K562 (cell line): Measurements from ENCODE around the gene HDAC5. TPM values are rescaled to one million over a fixed set of nuclear protein-coding genes. Genes with fewer than 3 reads are reported as not detected.

ENCODE experiments used
- BHLHE40 ChIP-seq: IDR thresholded peaks from 2 replicates; pipeline ENCODE4 v1.6.1; 2011; ENCODE audit warnings: low read length, improper control_type of control experiment
- ETV6 ChIP-seq, 3 experiments: fragments of 150-350 bp in 1 of 3; sonication (generic) in 1 of 3; formaldehyde crosslinking in 1 of 3; IDR thresholded peaks; 2 replicates each; pipeline versions ENCODE4 v1.6.1 to v1.8.0; 2014 to 2022; ENCODE audit warnings: borderline replicate concordance in 2 of 3, low read depth in 2 of 3, antibody characterized with exemption in 1 of 3, low read length in 1 of 3, mild to moderate bottlenecking in 1 of 3, missing genetic modification reagents in 1 of 3
- FUS ChIP-seq: fragments of 200-400 bp; formaldehyde crosslinking; optimal IDR thresholded peaks from 2 replicates; pipeline ENCODE3; 2017; ENCODE audit warnings: low read depth, low read length
- HNRNPLL ChIP-seq: fragments of 200-400 bp; formaldehyde crosslinking; IDR thresholded peaks from 2 replicates; pipeline ENCODE4 v1.6.1; 2017; ENCODE audit warnings: low read length, low read depth, mild to moderate bottlenecking; ENCODE audit not compliant: poor library complexity, severe bottlenecking
- PHF8 ChIP-seq: fragments of 200-600 bp; sonication (generic); IDR thresholded peaks from 2 replicates; pipeline ENCODE4 v1.6.1; 2012; ENCODE audit warnings: mixed run types, mild to moderate bottlenecking, inconsistent platforms, low read length, moderate library complexity, borderline replicate concordance
- POLR2H ChIP-seq: IDR thresholded peaks from 2 replicates; pipeline ENCODE4 v1.6.1; 2016; ENCODE audit warnings: missing genetic modification characterization, low read depth, mild to moderate bottlenecking, control low read depth, missing compliant biosample characterization, moderate library complexity
- RBBP5 ChIP-seq: fragments of 200-600 bp; sonication (generic); IDR thresholded peaks from 2 replicates; pipeline ENCODE4 v1.6.1; 2012; ENCODE audit warnings: borderline replicate concordance, mild to moderate bottlenecking, low read length, control low read depth, inconsistent platforms; ENCODE audit not compliant: insufficient read depth, poor library complexity, severe bottlenecking
- SMAD1 ChIP-seq: fragments of 150-350 bp; IDR thresholded peaks from 2 replicates; pipeline ENCODE4 v1.6.1; 2014; ENCODE audit warnings: low read length, low read depth; ENCODE audit not compliant: partially characterized antibody
- SP1 ChIP-seq: sonication (generic); formaldehyde crosslinking; IDR thresholded peaks from 2 replicates; pipeline ENCODE4 v1.8.1; 2022; ENCODE audit warnings: mild to moderate bottlenecking, missing genetic modification reagents
- SUPT5H ChIP-seq: fragments of 450-650 bp; IDR thresholded peaks from 2 replicates; pipeline ENCODE4 v1.6.1; 2016
- U2AF2 ChIP-seq: fragments of 200-400 bp; formaldehyde crosslinking; optimal IDR thresholded peaks from 2 replicates; pipeline ENCODE3; 2017; ENCODE audit warnings: low read depth, mild to moderate bottlenecking, low read length
- polyA plus RNA-seq, 8 experiments: library from polyadenylated mRNA; depleted of rRNA in 4 of 8; stranded (reverse) in 5 of 8; unstranded in 3 of 8; fragments of >200 nt; fragmentation: Nextera tagmentation in 2 of 8; fragmentation: Illumina TruSeq in 1 of 8; extraction: Ambion mirVana in 2 of 8; extraction: Trizol in 1 of 8; gene quantifications; 2 replicates each; pipeline versions ENCODE4 v1.2.1 to v1.2.3, GENCODE V29; 2011 to 2014; ENCODE audit warnings: inconsistent platforms in 1 of 8, missing spikeins in 1 of 8
- total RNA-seq, 7 experiments: library from RNA; depleted of rRNA in 6 of 7; stranded (reverse); fragments of >200 nt in 6 of 7; fragmentation: Illumina TruSeq in 2 of 7; extraction: Trizol in 2 of 7; gene quantifications; 2 replicates each; pipeline versions ENCODE4 v1.2.1 to v1.2.3, GENCODE V29; 2011 to 2021; ENCODE audit warnings: low replicate concordance in 1 of 7
- TF ChIP-seq, protein P1 (sequence below): fragments of 250-450 bp; sonication (Bioruptor Pico); IDR thresholded peaks from 2 replicates; pipeline ENCODE4 v1.8.0; 2021; ENCODE audit warnings: moderate library complexity, mild to moderate bottlenecking, inconsistent platforms
- TF ChIP-seq, protein P2 (sequence below): sonication (generic); formaldehyde crosslinking; IDR thresholded peaks from 2 replicates; pipeline ENCODE4 v1.8.0; 2022; ENCODE audit warnings: missing genetic modification reagents, mild to moderate bottlenecking, moderate library complexity, borderline replicate concordance
- TF ChIP-seq, protein P3 (sequence below): fragments of 450-650 bp; IDR thresholded peaks from 2 replicates; pipeline ENCODE4 v1.6.1; 2016; ENCODE audit warnings: antibody characterized with exemption
- TF ChIP-seq, protein P4 (sequence below): sonication (generic); formaldehyde crosslinking; IDR thresholded peaks from 2 replicates; pipeline ENCODE4 v1.4.0; 2020; ENCODE audit warnings: mild to moderate bottlenecking, missing genetic modification reagents

The HDAC5 gene
- total and polyA plus RNA-seq, 9 of the 15 experiments (the other 6 are each of a cell fraction or from before 2014, with no cell fraction given): 0.45 to 26.2 (median 16.4) TPM

DNA sequence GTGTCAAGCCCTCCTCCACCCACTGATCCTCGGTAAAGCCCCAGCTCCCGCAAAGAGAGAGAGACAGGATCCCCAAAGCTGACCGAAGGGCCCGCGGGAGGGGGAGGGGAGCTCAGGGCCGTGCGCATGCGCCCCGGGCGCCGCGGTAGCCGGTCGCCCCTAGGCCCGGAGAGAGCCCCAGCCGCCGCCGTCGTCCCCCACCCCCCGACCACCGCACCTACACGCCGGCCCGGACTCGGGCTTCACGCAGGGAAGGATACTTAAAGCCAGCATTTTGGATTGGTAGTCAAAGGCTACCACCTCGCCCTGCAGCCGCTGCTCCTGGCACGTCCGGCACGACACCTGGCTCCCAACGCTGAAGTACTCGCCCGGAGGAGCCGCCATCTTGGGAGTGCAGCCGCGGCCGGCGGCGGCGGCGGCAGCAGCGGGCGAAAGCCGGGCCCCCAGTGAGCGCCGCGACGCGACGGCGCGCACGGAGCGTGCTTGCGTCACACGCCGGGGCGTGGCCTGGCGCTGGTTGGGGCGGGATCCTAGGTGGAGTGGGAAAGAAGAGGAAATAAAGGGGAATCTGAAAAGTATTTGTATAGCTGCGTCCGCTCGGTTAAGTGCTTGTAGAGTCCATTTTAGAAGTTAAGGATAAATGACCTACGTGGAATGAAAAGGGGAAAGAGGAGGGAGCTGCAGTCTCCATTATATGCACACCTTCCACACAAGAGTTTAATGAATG is 57.1 kb downstream of the HDAC5 start, which contains the start of gene LSM12 (continued):
- TF ChIP-seq SMAD1 (peak; percentile 55), PHF8 (peak; percentile 73; the same call in 1 of the 2 replicates), BHLHE40 (0 out of 2 replicates have a peak, but pooled peaks have one; percentile 21), HNRNPLL (peak; percentile 59), SUPT5H (peak; percentile 86), FUS (peak; percentile 46), POLR2H (tag) (peak; percentile 87), SP1 (CRISPR knock-in tag) (peak; percentile 10; the same call in 1 of the 2 replicates), RBBP5 (peak; percentile 88), U2AF2 (no peak), ETV6 (IDR thresholded peaks at IDR 0.05; ENCODE audit: borderline replicate concordance in 1 of 2, low read depth in 2 of 2, low read length in 1 of 2) (no peak), ETV6 (CRISPR knock-in tag; IDR thresholded peaks at IDR 0.05; ENCODE audit: borderline replicate concordance) (no peak)
- TF ChIP-seq, protein P1, sequence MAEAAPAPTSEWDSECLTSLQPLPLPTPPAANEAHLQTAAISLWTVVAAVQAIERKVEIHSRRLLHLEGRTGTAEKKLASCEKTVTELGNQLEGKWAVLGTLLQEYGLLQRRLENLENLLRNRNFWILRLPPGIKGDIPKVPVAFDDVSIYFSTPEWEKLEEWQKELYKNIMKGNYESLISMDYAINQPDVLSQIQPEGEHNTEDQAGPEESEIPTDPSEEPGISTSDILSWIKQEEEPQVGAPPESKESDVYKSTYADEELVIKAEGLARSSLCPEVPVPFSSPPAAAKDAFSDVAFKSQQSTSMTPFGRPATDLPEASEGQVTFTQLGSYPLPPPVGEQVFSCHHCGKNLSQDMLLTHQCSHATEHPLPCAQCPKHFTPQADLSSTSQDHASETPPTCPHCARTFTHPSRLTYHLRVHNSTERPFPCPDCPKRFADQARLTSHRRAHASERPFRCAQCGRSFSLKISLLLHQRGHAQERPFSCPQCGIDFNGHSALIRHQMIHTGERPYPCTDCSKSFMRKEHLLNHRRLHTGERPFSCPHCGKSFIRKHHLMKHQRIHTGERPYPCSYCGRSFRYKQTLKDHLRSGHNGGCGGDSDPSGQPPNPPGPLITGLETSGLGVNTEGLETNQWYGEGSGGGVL (CRISPR knock-in tag): no peak
- TF ChIP-seq, protein P2, sequence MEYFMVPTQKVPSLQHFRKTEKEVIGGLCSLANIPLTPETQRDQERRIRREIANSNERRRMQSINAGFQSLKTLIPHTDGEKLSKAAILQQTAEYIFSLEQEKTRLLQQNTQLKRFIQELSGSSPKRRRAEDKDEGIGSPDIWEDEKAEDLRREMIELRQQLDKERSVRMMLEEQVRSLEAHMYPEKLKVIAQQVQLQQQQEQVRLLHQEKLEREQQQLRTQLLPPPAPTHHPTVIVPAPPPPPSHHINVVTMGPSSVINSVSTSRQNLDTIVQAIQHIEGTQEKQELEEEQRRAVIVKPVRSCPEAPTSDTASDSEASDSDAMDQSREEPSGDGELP (CRISPR knock-in tag): peak; percentile 42; the same call in 1 of the 2 replicates
- TF ChIP-seq, protein P3, sequence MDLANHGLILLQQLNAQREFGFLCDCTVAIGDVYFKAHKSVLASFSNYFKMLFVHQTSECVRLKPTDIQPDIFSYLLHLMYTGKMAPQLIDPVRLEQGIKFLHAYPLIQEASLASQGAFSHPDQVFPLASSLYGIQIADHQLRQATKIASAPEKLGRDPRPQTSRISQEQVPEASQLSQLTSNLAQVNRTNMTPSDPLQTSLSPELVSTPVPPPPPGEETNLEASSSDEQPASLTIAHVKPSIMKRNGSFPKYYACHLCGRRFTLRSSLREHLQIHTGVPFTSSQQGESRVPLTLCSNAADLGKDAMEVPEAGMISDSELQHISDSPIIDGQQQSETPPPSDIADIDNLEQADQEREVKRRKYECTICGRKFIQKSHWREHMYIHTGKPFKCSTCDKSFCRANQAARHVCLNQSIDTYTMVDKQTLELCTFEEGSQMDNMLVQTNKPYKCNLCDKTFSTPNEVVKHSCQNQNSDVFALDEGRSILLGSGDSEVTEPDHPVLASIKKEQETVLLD: peak; percentile 73
- TF ChIP-seq, protein P4, sequence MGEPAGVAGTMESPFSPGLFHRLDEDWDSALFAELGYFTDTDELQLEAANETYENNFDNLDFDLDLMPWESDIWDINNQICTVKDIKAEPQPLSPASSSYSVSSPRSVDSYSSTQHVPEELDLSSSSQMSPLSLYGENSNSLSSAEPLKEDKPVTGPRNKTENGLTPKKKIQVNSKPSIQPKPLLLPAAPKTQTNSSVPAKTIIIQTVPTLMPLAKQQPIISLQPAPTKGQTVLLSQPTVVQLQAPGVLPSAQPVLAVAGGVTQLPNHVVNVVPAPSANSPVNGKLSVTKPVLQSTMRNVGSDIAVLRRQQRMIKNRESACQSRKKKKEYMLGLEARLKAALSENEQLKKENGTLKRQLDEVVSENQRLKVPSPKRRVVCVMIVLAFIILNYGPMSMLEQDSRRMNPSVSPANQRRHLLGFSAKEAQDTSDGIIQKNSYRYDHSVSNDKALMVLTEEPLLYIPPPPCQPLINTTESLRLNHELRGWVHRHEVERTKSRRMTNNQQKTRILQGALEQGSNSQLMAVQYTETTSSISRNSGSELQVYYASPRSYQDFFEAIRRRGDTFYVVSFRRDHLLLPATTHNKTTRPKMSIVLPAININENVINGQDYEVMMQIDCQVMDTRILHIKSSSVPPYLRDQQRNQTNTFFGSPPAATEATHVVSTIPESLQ: no peak
